NAMALWA (cell line): ENCODE measurements around the gene RSPH1.

ENCODE experiments used
- DNase-seq: peaks from one replicate; pipeline ENCODE4 v3.0.0-alpha.2; 2015; ENCODE audit warnings: low spot score

Gene RSPH1

GRCh38 chr21:42445311-42445710 lies 50.7 kb downstream of the RSPH1 start:
- no peak for DNase-seq

DNA sequence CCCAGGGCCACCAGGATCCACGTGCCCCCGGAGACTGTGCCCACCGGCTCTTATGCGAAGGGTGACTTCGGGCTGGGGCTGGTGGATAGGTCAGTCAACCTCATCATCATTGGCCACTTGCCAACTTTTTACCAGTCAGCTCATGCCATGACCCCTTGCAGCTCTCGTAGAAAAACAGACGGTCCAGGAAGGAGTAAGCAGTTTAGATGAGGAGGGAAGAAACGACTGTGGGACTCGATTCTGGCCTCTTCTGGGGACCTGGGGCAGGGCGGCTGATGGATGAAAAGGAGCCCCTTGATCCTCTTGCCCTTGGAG lies 51.3 kb downstream of the RSPH1 start:
- no peak for DNase-seq

GRCh38 chr21:42443876-42444744 lies 51.9 kb downstream of the RSPH1 start:
- no peak for DNase-seq

DNA sequence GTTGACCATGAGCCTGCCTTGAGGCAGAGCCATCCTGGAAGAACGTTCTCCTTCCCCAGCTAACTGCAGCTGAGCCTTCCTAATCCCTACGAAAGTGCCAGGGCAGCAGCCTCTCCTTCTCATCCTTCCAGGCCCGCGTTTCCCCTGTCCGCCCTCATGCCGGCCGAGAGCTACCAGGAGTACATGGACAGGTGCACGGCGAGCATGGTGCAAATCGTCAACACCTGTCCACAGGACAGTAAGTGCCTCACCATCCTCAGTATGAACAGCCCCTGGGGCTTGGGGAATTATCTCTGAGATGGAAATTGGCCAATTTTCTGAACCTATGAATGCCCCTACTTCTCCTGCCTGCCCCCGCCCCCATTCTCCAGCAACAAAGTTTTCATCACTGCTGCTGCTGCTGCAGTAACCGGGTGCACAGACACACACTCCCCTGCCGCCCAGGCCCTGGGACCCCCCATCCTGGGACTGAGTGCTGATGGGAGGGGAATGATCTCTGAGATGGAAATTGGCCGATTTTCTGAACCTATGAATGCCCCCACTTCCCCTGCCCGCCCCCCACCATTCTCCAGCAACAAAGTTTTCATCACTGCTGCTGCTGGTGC lies 52.7 kb downstream of the RSPH1 start:
- no peak for DNase-seq

DNA sequence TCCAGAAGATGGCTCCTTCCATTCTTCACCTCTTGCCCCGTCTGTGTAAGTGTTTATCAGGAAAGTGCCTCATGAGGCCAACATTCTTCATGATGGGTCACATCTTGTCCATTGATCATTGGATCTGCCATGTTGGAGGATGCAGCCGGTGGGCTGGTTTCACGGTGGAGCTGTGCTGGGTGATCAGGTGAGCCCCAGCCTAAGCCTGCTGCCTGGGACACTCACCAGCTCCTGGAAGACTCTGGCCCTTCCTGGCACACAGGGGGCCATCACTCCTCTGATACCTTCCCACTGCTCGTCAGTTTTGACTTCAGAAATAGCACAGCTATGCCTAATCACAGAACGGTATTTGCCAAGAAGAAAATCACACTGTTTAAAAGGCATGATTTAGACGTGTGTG lies 54.1 kb downstream of the RSPH1 start:
- no peak for DNase-seq

- DNase-seq = no peak
Observed at GRCh38 chr21:42440187-42440792, 55.7 kb downstream of the RSPH1 start.

- DNase-seq = no peak
Observed at GRCh38 chr21:42439284-42440186, 56.5 kb downstream of the RSPH1 start.

DNA sequence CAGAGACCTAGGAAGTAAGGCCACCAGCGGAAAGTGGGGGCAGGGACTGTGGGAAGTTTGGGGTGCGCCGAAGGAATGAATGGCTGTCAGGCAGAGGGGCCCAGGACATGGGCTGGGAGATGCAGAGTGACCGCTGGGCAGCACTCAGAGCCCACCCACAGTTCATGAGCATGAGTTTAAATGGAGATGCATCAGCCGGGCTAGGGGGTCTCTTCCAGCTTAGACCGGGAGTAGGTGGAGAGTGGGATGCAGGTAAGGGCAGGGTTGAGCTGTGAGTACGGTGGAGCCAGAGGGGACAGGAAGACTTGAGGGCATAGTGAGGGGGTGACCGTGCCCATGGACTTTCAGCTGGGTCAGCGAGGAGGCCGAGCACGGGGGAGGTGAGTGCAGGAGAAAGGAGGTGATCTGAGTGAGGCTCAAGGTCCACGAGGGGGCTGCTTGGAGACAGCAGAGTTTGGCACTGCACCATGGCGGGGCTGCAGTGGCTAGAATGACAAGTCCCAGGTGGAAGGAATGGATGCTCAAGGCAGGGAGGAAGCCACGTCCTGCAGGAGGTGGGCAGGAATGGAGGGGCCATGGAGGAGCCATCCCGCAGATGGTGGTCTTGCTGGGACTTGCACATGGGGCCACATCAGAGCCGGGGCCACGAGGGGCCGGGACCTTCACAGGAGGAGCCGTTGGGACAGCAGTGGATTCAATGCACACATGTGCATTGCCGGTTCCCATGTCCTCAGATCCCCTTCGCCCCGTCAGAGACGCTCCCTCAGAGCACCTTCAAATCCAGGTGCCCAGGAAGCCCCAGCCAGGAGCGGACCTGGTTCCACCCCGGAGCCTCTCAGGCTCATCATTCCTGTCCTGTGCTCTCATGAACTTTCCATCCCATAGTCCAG lies 57.5 kb downstream of the RSPH1 start:
- DNase-seq = no peak

- DNase-seq = no peak
Observed at GRCh38 chr21:42437786-42438185, 58.2 kb downstream of the RSPH1 start.

DNA sequence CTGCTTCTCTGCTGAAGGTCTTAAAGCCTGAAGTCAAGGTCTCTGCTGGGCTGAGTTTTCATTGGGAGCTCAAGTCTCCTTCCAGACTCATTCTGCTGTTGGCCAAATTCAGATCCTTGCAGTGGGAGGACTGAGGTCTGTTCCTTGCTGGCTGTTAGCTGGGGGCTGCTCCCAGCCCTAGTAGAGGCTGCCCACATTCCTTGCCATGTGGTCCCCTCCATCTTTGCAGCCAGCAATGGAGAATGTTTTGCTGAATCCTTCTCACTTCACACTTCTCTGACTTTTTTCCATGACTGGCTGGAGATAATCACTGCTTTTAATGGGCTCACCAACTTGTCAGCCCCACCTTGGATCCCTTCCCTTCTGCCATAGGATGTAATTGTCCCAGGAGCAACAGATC lies 59.1 kb downstream of the RSPH1 start:
- DNase-seq = no peak

DNA sequence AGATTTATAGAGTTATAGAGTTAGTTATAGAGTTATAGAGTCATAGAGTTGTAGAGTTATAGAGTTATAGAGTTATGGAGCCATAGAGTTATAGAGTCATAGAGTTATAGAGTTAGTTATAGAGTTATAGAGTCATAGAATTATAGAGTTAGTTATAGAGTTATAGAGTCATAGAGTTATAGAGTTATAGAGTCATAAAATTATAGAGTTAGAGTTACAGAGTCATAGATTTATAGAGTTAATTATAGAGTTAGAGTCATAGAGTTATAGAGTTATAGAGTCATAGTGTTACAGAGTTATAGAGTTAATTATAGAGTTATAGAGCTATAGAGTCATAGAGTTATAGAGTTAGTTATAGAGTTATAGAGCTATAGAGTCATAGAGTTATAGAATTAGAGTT lies 60.2 kb downstream of the RSPH1 start:
- no peak for DNase-seq

- no peak for DNase-seq
Observed at GRCh38 chr21:42435401-42435800, 60.6 kb downstream of the RSPH1 start.

- DNase-seq = no peak
Observed at GRCh38 chr21:42434884-42435283, 61.1 kb downstream of the RSPH1 start.

DNA sequence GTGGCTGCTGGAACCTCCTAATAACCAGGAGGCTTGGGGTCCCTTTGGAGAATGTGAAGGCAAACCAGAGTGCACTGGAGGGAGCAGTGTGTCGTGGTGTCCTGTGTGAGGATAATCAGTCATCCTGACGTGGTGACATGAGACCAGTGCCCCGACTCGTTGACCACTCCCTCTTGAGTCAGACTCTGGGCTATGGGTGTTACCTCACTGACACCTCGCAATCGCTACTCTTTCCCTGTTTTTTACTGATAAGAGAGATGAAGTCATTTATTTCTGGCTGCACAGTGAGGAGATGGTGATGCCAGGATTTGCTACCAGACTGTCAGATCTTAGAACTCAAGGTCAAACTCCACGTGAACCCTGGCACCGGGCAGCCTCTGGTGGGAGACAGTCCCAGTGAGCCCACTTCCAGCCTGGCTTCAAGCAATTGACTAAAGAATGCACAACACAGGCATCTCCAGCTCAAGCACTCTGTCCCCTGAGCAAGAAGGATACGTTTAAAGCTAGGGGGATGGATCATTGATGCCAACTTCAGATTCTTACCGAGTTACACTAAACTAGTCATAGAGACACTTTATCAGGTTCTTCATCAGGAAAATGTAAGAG lies 62.0 kb downstream of the RSPH1 start:
- no peak for DNase-seq

DNA sequence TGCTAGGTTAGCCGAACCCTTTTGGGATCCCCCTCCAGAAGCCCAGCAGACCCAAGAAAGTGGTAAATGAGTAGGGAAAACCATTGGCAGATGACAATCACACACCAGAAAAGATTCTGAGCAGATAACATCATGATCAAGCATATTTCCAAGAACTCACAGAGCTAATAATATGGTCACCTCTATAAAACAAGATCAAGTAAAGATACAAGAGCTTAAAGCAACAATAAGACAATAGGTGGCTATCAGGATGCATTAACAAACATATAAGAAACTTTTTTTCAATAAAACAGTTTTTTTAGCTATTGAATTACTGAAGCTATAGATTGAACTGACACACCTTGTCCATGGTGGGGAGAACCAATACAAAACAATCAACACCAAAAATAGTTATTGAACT lies 63.3 kb downstream of the RSPH1 start:
- DNase-seq = no peak

GRCh38 chr21:42431196-42431595 lies 64.8 kb downstream of the RSPH1 start:
- no peak for DNase-seq

DNA sequence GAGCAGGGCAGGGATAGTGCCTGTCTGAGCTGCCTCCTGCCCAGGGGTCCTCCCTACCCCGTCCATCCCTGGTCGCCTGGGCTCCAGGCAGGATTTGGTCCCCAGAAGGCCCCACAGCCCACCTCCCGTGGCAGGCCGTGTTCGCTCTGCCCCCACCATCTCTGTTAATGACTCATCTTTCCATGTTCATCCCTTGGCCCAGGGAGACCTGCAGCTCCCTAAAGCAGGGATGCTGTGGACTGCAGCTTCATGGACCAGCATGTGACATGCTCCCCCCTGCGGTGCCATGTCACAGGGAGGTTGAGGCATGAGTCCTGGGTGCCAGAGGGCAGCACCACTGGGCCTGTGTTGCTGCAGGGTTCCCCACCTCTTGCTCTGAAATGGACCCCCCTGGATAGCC lies 65.5 kb downstream of the RSPH1 start:
- no peak for DNase-seq

GRCh38 chr21:42429856-42430255 lies 66.2 kb downstream of the RSPH1 start:
- no peak for DNase-seq

GRCh38 chr21:42429021-42429420 lies 67.0 kb downstream of the RSPH1 start:
- DNase-seq = no peak

- no peak for DNase-seq
Observed at GRCh38 chr21:42427809-42428419, 68.1 kb downstream of the RSPH1 start.
